NCI-H345 (cell line): Measurements from ENCODE around the gene MLKL.
A peak's percentile ranks its signal among the peaks of the same experiment; 100 is the strongest.
"Not testable (repeated sequence)": the region's sequence is repeated elsewhere in the genome, so short reads cannot be mapped to it uniquely, and the experiment has no call there.

Experiments
- DNase-seq: peaks from one replicate; lab custom pipeline; 2025; lab: John Stamatoyannopoulos, UW

Gene MLKL

DNA sequence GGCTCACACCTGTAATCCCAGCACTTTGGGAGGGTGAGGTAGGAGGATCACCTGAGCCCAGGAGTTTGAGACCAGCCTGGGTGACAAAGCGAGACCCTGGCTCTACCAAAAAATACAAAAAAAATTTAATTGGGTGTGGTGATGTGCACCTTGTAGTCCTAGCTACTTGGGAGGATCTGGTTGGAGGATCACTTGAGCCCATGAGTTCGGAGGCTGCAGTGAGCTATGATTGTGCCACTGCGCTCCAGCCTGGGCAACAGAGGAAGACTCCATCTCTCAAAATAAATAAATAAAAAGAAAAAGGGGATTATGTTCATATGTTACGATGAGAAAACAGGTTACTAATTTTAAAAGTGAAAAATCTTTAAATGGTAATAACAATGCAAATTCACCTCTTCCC lies 996 bp downstream of the MLKL start:
- no peak for DNase-seq

DNA sequence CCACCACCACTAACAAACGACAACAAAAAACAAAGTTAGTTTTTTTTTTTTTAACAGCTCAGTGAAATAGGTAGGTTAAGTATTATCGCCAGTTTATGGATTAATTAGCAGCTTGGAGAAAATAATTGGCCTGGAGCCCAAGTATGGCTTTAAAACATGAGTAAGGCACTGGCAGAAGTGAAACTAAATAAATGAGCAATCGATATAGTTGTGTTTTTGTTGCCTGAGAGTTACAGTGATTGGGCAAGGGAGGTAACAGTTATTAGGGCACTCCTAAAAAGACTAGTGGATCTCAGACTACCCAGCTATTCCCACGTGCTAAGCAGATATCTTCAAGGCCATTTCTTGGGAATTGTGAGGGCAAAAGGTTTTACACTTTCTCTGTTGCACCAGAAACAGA lies 2.4 kb downstream of the MLKL start:
- DNase-seq = no peak

DNA sequence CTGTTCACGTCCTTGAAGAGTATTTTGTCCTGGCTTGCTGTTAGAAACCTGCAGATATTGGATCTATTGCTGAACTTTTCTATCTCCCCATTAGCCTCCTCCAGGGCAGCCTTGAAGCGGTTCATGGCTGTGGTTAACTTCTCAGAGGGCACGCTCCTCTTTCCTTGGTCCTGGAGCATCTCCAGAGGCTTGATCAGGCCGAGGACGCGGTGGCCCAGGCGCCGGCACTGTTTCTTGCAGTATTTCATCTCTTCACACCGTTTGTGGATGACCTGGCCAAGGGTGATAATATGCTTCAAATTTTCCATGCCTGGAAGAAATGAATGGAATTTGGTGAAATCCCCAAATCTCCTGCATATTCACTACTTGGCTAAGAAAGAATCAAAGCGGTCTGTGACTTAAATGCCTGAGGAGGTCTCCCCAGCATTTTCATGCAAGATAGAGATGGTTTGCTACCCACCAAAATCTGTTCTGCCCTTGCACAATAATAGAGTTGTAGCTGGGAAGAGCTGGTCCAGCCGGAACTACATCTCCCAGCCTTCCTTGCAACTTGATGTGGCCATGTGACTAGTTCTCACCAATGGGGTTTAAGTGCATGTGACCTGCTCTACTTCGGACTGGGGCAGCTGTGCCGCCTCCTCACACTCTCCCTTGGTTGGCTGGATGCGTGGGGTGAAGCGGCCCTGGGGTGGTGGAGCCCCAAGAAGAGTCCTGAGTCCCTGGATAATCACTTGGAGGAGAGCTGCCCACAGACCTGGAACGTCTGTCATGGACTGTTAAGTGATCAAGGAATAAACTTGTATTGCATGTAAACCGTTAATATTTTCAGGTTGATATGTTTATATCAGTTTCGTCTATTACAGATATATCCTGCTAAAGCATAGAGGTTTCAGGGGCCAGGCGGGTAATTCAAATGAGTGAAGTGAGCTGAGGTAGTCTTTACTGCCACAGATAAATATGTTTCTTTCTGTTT lies 4.9 kb downstream of the MLKL start:
- peak; percentile 46 for DNase-seq

DNA sequence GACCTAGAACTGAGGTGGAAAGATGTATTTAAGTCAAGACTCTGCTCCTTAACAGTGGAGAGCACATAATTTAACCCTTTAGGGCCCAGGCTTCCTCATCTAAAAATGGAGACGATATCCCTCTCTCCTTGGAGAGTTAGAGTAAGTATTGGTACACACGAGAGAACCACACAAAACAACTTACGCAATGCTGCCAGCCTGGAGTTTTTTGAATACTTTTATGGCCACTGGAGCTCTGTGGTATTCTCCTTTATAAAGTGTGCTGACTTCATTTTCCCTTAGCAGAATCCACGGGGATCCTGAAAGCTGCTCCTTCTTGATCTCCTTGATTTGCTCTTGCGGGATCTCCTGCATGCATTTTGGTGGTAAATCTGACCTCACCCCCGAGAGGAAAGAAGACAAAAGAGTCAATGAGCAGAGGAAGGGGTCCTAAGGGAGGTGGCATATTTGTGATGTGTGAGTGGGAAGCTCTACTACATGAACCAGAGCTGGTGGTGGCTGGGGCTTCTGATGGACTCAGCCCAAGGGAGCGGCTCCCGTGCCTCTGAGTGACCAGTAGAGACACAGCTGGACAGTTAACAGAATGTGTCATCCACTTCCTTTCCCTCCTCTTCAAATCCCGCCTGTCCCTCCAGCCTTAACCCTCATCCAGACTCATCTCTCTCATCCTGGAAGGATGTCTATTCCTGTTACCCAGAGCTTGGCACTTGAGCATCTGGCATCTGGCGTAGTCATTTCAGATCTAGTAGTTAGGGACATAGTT lies 9.4 kb downstream of the MLKL start:
- DNase-seq = no peak

DNA sequence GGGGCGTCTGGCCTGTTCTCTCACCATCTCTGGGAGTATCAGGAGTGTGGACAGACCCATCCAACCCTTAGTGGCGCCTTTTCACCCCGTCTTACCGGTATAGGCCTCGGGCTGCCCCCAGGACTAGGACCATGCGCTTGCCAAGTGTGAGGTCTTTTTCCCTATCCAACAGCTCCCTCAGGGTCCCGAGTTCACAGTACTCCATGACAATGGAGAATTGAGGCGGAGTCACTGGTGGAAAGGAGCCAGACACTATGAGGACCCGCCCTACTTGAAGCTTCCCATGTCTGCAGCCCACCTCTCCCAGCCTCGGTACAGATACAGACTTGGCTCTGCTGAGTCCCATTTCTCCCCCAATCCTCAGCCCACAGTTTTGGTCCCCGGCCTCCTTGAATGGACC lies 18.1 kb downstream of the MLKL start:
- DNase-seq = no peak

DNA sequence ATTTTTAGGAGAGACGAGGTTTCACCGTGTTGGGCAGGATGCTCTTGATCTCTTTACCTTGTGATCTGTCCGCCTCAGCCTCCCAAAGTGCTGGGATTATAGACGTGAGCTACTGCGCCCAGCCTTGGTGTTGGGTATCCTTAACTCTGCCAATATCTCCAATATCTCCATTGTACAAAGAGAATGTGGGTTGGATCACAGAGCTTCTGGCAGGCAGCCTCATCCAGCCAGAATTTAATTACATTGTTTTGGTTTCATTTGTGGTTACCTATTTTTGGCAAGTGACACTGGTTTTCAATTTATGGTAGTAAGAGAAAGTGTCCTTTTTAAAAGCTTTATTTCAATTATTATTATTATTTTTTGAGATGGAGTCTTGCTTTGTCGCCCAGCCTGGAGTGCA lies 20.0 kb downstream of the MLKL start:
- DNase-seq = no peak

DNA sequence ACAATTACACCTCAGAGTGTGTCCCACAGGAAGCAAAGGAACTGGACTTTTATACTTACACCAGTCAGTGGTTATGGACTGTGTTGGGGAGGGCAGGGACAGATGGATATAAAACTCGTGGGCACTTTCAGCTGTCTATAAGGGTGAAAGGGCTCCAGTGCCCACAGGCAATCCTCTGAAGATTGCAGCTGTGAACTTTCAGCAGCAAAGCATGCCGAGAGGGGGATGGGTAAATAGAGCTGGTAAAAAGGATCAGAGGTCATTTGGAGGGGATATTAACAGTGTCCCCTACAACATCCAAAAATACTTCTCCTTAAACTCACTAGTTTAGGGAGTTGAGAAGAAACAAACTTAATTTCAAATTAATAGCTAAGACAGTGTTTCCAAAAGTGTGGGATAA lies 20.7 kb downstream of the MLKL start:
- no peak for DNase-seq

DNA sequence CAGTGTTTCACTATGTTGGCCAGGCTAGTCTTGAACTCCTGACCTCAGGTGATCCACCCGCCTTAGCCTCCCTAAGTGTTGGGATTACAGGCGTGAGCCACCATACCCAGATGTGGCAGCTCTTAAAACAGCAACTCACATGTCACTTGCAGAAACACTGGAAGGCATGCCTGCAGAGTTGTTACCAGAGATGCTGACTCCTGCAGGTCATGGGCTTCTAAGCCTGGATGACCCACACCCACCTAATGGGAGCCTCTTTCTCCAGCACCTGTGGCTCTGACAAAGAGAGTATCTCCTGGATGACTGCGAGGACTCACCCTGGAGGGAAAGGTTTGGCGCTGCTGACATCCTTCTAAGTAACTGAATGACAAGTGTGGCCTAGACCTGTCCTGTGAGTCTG lies 22.8 kb downstream of the MLKL start:
- no peak for DNase-seq

DNA sequence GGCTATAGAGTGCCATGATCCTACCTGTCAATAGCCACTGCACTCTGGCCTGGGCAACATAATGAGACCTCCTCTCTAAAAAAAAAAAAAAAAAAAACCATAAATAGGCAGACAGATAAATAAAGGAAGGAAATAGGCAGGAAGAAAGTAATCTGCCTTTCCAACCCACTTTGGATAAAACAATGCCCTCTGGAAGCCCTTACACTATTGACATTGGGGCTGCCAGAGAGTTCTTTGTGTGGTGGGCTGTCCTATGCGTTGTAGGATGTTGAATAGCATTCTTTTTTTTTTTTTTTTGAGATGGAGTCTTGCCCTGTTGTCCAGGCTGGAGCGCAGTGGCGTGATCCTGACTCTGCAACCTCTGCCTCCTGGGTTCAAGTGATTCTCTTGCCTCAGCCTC lies 26.8 kb downstream of the MLKL start:
- DNase-seq = no peak

DNA sequence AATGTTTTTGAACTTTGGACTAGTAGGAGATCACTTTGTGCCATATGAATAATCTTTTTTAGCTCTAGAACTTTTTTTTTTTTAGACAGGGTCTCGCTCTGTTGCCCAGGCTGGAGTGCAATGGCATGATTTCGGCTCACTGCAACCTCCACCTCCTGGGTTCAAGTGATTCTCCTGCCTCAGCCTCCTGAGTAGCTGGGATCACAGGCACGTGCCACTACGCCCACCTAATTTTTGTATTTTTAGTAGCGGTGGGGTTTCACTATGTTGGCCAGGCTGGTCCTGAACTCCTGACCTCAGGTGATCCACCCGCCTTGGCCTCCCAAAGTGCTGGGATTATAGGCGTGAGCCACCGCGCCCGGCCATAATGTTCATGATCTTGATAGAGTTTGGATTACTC lies 31.8 kb downstream of the MLKL start:
- not testable (repeated sequence) for DNase-seq

DNA sequence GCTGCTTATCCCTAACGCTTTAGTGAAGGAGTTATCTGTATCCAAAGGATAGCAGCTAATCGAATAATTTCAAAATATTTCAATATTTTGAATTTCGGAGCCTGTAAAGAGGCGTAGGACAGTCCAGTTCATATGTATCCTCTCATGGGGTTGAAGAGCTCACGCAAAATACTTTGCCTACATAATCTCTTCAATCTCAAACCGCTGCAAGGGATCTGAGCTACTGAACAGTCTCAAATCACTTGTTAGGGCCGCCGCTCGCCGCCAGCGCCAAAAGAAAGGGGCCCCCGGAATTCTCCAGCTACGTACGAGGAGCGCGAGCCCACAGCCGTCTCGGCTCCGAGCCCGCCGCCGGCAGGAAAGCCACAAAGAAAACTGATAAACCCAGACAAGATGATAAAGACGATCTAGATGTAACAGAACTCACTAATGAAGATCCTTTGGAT lies 33.4 kb downstream of the MLKL start:
- DNase-seq = peak; percentile 15

DNA sequence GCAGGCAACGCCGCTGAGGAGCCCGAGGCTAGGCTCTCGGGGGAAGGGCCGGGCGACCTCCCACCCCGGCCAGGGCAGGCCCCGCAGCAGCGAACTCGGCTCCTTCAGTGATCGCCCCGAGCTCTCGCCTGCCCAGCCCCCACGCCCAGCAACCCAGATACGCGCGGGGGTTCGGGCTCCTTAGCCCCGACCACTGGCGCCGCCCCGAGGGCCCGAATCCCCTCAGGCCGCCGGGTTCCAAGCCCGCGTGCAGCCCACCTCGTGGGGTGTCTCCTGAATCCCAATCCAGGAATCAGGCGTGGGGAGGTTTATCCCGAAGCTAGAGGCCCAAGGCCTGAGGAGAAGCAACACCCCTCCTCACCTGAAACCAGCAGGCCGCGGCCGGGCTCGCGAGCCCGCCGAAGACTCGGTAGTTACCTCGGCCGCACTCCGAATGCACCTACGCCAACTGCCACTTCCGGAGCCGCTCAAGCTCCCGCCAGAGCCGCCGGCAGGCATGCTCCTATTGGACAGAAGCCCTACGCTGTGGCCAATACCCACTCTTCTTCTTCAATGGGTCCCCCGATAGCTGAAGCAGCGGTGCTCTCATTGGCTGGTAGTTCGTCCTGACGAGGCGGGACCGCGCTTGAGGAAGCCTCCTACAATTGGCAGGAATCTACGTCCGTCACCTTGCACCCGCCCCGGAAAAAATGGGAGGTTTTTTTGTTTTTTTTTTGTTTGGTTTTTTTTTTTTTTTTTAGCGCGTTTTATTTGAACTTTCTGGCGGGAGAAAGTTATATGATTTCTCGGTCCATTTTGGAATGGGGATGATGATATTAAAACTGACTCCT lies 34.0 kb downstream of the MLKL start, which contains the start of gene RFWD3:
TSS of gene RFWD3 (minus strand) at position 453 of the 830 bp plus-strand sequence. CDS start 5,428 bp downstream, outside the sequence.
- DNase-seq = peak; percentile 96

DNA sequence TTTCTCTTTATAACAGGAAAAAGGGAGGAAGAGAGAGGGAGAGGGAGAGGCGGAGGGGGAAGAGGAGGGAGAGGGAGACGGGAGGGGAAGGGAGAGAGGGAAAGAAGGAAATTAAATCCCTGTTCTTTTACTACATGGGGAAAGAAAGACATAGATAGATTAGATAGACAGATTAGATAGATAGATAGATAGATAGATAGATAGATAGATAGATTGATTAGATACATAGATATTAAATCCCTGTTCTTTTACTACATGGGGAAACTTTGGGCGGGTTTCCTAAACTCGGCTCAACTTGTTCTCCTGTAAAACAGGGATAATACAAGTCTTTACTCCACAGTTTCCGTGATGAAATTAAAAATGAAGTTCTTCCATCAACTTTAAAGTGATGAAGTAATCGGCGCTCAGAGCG lies 34.6 kb downstream of the MLKL start:
- DNase-seq = no peak

DNA sequence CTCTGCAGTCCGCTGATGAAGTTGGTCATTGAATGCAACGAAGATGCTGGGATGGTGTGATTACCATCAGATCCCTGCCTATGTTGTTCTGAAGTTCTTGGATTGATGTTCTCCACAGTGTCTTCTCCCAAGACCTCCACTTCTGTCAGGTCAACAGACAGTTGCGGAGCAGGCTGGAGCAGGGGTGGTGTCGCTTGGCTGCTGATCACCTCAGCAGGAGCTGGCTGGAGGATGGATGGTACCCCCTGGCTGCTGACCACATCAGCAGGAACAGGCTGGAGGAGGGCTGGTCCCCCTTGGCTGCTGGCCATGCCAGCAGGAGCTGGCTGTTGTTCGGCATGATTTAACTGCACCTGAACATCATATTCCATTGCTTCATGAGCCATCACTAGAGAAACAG lies 39.6 kb downstream of the MLKL start:
- no peak for DNase-seq

DNA sequence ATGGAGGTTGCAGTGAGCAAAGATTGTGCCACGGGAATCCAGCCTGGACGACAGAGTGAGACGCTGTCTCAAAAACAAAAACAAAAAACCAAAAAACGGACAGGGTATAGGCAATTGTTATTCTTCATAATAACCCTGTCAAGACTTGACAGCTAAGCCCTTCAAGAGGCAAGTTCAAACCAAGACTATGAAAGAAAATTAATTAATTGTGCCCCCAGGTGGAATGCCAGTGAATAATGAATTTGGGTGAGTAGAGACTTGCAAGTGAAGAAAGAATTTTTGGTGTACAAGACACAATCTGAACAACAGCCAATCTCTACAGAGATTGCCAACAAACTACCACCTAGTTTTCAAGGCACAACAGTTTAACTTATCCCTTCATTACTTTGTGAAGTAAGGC lies 40.3 kb downstream of the MLKL start:
- no peak for DNase-seq

DNA sequence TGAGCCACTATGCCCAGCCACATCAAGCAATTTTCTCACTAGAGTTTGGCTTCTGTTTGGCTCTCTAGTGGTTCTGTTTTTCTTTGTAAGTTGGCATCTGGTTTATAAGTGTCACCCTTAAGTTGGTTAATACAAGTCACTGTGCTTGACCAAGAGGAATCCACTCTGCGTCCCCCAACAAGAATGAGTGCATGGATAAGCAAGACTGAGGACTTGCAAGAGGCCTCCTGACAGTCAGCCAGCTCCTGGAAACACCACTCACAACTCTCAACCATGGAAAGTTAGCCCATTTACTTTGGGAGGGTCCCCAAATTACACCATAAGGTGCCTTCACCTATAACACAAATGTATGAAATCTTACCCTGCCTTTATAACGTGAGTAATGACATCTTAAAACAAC lies 41.6 kb downstream of the MLKL start:
- DNase-seq = no peak

DNA sequence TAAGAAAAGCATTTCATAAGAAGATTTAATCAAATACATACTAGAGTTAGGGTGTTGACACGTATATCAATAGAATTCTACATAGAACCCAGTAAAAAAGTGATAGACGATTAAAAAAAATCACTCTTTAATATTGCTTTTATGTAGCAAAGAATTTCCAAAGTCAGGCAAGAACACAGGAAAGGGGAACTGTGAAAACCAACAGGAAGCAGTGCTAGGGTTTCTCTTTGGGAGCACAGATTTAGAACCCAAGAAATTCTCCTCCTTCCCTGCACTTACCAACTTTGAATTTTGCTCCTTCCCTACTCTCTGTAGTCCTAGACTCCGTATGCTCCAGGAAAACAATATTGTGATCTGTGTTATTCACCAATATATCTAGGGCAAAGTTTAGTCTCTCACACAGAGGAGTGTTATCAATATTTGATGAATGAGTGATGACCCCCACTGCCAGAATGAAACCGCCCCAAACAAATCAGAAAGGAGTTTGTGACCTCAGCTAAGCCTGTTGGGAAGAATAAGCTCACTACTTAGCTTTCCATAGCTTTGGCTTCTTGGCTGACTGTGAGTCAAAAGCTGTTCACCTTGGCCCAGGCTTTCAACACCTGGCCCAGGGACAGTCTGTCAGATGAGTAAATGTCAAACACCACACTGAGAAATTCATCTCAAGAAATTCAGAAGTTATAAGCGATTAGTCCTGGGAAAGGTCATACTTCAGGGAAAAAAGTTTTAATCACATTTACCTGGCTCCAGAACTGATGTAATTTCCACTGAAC lies 42.6 kb downstream of the MLKL start:
- no peak for DNase-seq

DNA sequence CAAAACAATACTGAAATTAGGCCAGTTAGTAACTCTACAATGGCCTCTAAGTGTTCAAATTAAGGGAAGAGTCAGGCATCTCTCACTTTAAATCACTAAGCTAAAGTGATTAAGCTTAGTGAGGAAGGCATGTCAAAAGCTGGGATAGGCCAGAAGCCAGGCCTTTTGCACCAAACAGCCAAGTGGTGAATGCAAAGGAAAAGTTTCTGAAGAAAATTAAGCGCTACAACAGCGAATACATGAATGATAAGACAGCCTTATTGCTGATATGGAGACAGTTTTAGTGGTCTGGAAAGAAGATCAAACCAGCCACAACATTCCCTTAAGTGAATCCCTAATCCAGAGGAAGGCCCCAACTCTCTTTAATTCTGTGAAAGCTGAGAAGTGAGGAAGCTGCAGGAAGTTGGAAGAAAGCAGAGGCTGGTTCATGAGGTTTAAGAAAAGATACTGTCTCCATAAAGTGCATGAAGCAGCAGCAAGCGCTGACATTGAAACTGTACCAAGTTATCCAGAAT lies 46.1 kb downstream of the MLKL start:
- DNase-seq = no peak

DNA sequence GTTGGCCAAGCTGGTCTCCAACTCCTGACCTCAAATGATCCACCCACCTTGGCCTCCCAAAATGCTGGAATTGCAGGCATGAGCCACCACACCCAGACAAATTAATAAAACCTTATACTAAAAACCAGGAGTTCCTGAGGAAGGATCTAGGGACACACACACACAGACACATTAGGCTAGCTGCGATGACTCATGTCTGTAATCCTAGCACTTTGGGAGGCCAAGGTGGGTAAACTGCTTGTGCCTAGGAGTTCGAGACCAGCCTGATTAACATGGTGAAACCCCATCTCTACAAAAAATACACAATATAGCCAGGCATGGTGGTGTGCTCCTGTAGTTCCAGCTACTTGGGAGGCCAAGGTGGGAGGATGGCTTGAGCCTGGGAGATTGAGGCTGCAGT lies 47.8 kb downstream of the MLKL start:
- DNase-seq = not testable (repeated sequence)

DNA sequence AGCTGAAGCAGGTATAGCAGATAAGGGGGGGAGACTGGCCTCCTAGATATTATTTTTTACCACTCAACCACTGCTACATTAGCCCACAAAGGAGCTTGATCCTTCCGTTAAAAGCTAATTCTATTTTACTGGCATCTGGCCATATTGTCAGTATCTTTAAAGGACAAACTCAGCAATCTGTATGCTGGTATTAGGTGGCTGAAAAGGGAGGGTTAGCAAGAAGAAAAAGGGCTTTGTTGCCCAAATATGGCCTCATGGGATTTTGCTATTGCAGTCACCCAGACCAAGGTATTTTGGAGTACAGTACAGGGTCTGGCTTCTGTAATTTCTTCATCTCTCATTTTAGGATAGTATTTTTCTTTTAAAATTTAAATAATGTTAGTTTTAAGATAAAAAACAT lies 48.4 kb downstream of the MLKL start:
- no peak for DNase-seq

DNA sequence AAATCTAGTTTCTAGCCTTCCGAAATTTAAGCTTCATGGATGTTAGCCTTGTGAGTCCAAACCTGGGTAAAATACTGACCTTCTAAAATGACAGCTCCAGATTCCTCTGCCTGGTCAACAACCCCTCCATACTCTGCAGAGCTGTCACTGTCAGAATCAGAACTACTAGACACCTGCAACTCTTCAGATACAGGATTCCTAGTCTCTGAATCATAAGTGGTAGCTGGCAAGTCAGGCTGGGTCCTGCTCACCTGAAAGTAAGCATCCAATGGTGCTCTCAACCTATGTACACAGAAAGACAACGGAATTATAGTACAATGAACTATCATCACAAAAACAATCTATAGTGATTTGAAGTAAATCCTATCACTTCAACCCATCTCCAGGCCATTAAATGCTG lies 48.8 kb downstream of the MLKL start:
- no peak for DNase-seq
